GM12872 (cell line): Measurements from ENCODE around the gene CDS1.

Experiments
- CTCF ChIP-seq: IDR thresholded peaks from 3 replicates; pipeline ENCODE4 v1.5.1; 2011; ENCODE audit warnings: low read depth, mild to moderate bottlenecking, low read length, moderate library complexity; ENCODE audit not compliant: insufficient read depth

The CDS1 gene

DNA sequence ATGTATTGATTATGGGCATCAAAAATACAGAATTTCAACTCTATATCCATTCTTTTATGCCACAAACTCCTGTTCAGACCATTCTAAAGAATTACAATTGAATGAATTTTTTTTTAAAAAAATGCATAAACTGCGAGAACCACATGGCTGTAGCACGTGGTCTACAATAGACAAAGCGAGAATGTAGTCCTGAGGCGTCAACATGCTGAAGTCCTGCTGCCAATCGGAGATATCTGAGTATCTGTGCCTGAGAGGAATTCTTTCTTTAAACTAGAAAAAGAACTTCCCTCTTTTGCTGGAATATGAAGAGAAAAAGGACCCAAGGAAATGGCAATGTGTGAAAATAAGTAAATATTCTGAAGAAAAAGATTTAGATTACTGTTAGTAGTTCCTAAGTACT, 105.7 kb downstream of the CDS1 start:
- no peak for TF ChIP-seq CTCF

DNA sequence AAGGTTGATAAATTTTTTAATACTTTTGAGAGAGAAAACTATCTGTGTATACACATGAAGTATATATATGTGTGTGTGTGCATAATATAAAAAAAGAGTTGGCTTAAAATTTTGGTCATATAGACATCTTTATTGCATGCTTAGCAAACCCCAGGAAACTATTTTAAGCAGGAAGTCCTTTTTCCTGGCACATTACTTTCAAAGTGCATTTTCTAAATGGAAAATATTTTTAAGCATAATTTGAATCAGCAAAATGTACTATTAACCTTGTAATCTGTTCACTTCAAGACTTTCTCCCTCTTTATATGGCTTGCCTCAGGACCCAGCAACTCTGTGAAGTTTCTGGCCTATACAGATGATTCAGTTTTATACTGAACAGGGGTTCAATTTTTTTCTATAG, 106.3 kb downstream of the CDS1 start:
- no peak for TF ChIP-seq CTCF

- TF ChIP-seq CTCF = no peak
Observed at GRCh38 chr4:84690481-84690880, 107.6 kb downstream of the CDS1 start.

DNA sequence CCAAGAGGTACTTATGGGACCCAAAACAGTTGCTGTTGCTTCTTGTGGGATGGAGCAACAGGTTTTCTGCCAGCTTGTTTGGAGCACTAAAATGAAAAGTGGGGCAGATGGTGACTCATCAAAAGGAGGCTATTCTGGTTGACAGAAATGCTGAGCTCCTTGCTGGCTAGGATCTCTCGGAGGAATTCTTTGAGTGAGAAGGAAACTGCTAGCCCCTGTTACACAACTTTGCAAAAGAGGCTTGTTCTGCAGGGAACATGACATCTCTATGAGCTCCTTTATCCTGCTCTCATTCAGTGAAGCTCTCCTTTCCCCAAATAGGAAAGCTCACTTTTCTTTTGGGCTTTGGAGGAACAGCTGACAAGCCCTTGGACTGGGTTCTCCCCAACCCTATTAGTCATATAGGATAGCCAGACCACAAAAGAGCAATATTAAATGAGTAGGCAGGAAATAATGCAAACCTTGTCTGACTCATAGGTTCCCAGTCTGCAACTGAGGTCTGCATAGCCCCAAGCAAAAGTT, 108.3 kb downstream of the CDS1 start:
- no peak for TF ChIP-seq CTCF

GRCh38 chr4:84691800-84692199, 108.9 kb downstream of the CDS1 start:
- no peak for TF ChIP-seq CTCF

DNA sequence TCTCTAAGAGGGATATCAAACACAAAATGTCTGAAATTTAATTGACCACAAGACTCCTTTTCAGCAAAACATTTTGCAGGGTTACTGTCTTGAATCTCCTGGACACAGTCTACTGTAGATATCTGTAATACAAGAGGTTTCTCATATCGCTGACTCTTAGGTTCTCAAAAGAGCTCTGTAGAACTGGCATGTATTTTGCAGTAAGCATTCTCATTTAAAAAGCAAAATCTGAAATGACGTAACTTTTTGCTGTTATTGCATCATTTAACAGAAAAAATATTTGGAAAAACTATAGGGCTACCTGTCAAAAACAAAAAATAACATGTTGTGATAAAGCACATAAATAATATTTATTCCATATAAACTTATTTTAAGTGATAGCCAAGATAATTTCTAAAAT, 114.2 kb downstream of the CDS1 start:
- TF ChIP-seq CTCF = no peak

GRCh38 chr4:84697615-84698201, 114.8 kb downstream of the CDS1 start:
- TF ChIP-seq CTCF = no peak
